Measurements from ENCODE around the gene CEBPG. TPM values are rescaled to one million over a fixed set of nuclear protein-coding genes. Genes with fewer than 3 reads are reported as not detected.

Gene CEBPG
- total and polyA plus RNA-seq, 12 donors, result 10.4 to 22.2 (median 14.3) TPM

- intact Hi-C loops (cut with DNase I), result no loop called here
- no peak for TF ChIP-seq CTCF (IDR thresholded peaks at IDR 0.05)
- 63 to 69% methylated on average over 12 of the region's 12 CpGs for WGBS, 2 donors
- Histone ChIP-seq H3K27ac (no peak overlapping the region), H3K9me3 (peaks cover 0 to 9% (median 0%) of the 10 kb centered on the region in 11 donors), H3K36me3 (no peaks in the 10 kb centered on the region), H3K27me3 (peaks cover 0 to 36% (median 15%) of the 10 kb centered on the region in 7 donors), H3K4me1 (peaks cover 0 to 4% (median 0%) of the 10 kb centered on the region in 9 donors), H3K4me3 (no peak overlapping the region)
- DNase-seq (no peak), ATAC-seq (peak in 2 of 8 donors; percentile 34 to 78)
Observed at GRCh38 chr19:33350538-33351309, 22.8 kb upstream of the CEBPG start.

GRCh38 chr19:33355535-33355934 is 18.0 kb upstream of the CEBPG start:
- Histone ChIP-seq H3K27ac (no peak overlapping the region), H3K4me3 (no peak overlapping the region), H3K4me1 (no peaks in the 10 kb centered on the region), H3K36me3 (no peaks in the 10 kb centered on the region), H3K27me3 (peaks cover 0 to 4% (median 0%) of the 10 kb centered on the region in 7 donors), H3K9me3 (peaks cover 0 to 18% (median 2%) of the 10 kb centered on the region in 11 donors)
- TF ChIP-seq CTCF (IDR thresholded peaks at IDR 0.05), result no peak
- intact Hi-C loops (cut with DNase I), result no loop called here
- DNase-seq (no peak), ATAC-seq (no peak)
- 67 to 77% methylated on average over 2 of the region's 2 CpGs for WGBS, 2 donors

GRCh38 chr19:33357556-33357955 is 16.0 kb upstream of the CEBPG start:
- Histone ChIP-seq H3K27me3 (peaks cover 0 to 4% (median 0%) of the 10 kb centered on the region in 7 donors), H3K36me3 (no peaks in the 10 kb centered on the region), H3K9me3 (peaks cover 0 to 18% (median 2%) of the 10 kb centered on the region in 11 donors), H3K4me3 (no peak overlapping the region), H3K4me1 (no peaks in the 10 kb centered on the region), H3K27ac (no peak overlapping the region)
- no peak for DNase-seq
- no peak for TF ChIP-seq CTCF (IDR thresholded peaks at IDR 0.05)
- intact Hi-C loops (cut with DNase I), result no loop called here
- WGBS, 2 donors, result 50 to 55% methylated on average over 1 of the region's 1 CpG
- ATAC-seq, result no peak

- WGBS, 2 donors, result 78 to 81% methylated on average over 6 of the region's 6 CpGs
- intact Hi-C loops (cut with DNase I), result no loop called here
- Histone ChIP-seq H3K4me3 (no peak overlapping the region), H3K36me3 (no peaks in the 10 kb centered on the region), H3K27ac (no peak overlapping the region), H3K4me1 (no peaks in the 10 kb centered on the region), H3K9me3 (peaks cover 0 to 18% (median 2%) of the 10 kb centered on the region in 11 donors), H3K27me3 (peaks cover 0 to 9% (median 0%) of the 10 kb centered on the region in 7 donors)
- DNase-seq (no peak), ATAC-seq (no peak)
- TF ChIP-seq CTCF (IDR thresholded peaks at IDR 0.05), result no peak
Observed at GRCh38 chr19:33358408-33358807, 15.1 kb upstream of the CEBPG start.
